ENCODE measurements around the gene DNASE1.

The DNASE1 gene

DNA sequence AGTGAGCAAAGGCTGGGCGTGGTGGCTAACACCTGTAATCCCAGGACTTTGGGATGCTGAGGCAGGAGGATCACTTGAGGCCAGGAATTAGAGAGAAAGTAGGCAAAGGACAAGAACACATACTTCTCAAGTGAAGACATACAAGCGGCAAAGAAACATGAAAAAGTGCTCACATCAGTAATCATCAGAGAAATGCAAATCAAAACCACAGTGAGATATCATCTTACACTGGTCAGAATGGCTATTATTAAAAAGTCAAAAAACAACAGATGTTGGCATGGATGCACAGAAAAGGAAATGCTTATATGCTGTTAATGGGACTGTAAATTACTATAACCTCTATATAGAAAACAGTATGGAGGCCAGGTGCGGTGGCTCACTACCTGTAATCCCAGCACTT lies 30.8 kb upstream of the DNASE1 start:
- Histone ChIP-seq H3K36me3 (replicated peaks) (no peaks in the 10 kb centered on the region), H3K27me3 (replicated peaks) (no peaks in the 10 kb centered on the region), H3K27ac (no peak overlapping the region), H3K4me3 (ENCODE audit: low read depth, low read length) (no peak overlapping the region)
- in situ Hi-C loops (cut with HindIII; ENCODE audit: low pct_ligation_motif_present, low sequenced_read_pairs): no loop called here
- no peak for TF ChIP-seq CTCF (IDR thresholded peaks at IDR 0.05; ENCODE audit: low read depth, low read length, missing control alignments)
- DNase-seq: no peak

DNA sequence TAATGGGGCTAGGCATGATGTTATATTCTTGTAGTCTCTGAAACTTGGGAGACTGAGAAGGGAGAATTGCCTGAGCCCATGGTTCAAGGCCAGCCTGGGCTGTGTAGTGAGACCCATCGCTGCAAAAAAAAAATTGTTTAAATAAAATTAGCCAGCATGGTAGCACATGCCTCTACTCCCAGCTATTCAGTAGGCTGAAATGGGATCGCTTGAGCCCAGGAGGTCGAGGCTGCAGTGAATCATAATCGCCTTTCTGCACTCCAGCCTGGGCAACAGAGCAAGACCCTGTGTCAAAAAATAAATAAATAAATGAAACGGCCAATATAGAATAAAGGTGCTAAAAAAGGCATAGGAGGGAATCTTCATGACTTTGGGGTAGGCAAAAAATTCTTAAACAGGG lies 29.2 kb upstream of the DNASE1 start:
- Histone ChIP-seq H3K36me3 (replicated peaks) (no peaks in the 10 kb centered on the region), H3K27me3 (replicated peaks) (no peaks in the 10 kb centered on the region), H3K4me3 (ENCODE audit: low read depth, low read length) (no peak overlapping the region), H3K27ac (no peak overlapping the region)
- no peak for TF ChIP-seq CTCF (IDR thresholded peaks at IDR 0.05; ENCODE audit: low read depth, low read length, missing control alignments)
- in situ Hi-C loops (cut with HindIII; ENCODE audit: low pct_ligation_motif_present, low sequenced_read_pairs): no loop called here
- DNase-seq: no peak

GRCh38 chr16:3625911-3626732 lies 28.4 kb upstream of the DNASE1 start:
- no peak for TF ChIP-seq CTCF (IDR thresholded peaks at IDR 0.05; ENCODE audit: low read depth, low read length, missing control alignments)
- no peak overlapping the region for H3K27ac ChIP-seq
- DNase-seq: no peak
- in situ Hi-C loops (cut with HindIII; ENCODE audit: low pct_ligation_motif_present, low sequenced_read_pairs): no loop called here
- no peaks in the 10 kb centered on the region for H3K36me3 ChIP-seq (replicated peaks)
- no peak overlapping the region for H3K4me3 ChIP-seq (ENCODE audit: low read depth, low read length)
- no peaks in the 10 kb centered on the region for H3K27me3 ChIP-seq (replicated peaks)

DNA sequence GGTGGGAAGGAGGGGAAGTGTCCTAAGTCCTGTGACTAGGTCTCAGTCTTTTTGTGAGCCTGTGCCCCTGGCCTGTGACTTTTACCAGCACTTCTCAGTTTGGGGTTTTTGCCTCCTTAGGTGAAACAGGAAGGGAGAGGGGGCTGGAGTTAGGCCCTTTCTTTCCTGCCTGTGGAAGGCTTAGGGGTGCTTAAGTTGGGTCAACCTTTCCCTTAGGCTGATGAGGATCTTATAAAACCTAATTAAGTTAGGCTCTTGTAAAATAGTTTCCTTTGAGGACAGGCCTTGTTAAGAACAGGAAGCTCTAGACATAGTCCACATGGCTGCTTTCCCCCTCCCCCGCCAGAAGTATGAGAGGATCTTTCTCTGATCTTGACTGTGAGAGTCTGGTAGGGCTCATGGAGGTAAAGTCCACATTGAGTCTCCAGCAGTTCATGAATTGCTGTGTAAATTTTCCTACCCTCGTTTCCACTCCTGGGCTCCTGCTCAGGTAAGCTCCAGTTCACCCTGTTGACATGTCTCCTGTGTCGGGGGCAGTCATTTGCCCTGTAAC lies 17.0 kb upstream of the DNASE1 start:
- Histone ChIP-seq H3K4me3 (ENCODE audit: low read depth, low read length) (no peak overlapping the region), H3K36me3 (replicated peaks) (no peaks in the 10 kb centered on the region), H3K27ac (no peak overlapping the region), H3K27me3 (replicated peaks) (no peaks in the 10 kb centered on the region)
- in situ Hi-C loops (cut with HindIII; ENCODE audit: low pct_ligation_motif_present, low sequenced_read_pairs): no loop called here
- no peak for TF ChIP-seq CTCF (IDR thresholded peaks at IDR 0.05; ENCODE audit: low read depth, low read length, missing control alignments)
- DNase-seq: no peak

DNA sequence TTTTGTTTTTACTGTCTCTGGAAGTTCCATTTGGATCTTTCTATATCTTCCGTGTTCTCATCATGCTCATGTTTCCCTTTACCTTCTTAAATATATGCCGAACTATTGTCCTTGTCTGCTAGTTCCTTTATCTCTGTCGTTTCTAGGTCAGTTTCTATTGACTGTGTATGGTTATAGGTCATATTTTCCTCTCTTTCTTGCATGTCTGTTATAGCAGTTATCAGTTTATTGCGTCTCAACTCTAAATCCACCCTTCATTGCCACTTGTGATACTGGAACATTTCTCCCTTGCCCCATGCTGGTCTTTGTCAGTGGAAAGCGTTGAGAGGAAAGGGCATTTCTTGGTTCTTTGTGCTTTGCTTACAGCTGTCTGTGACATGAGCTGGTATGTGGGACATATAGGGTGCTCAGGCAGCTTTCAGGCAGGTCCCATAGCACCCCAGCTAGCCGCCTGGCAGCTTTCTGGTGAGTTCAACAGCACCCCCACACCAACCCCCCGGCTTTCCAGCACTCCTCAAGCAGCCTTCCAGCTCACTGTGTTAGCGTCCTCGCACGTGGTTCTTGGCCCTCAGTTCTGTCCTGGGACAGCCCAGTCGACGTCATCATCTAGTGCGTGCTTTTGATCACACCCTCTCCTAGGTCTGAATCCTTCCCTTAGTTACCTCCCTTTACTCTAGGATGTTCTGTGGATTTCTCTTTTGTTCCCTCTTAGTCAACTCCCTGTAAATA lies 15.4 kb upstream of the DNASE1 start:
- H3K4me3 ChIP-seq (ENCODE audit: low read depth, low read length): no peak overlapping the region
- in situ Hi-C loops (cut with HindIII; ENCODE audit: low pct_ligation_motif_present, low sequenced_read_pairs): no loop called here
- no peak for DNase-seq
- no peaks in the 10 kb centered on the region for H3K27me3 ChIP-seq (replicated peaks)
- H3K27ac ChIP-seq: no peak overlapping the region
- no peaks in the 10 kb centered on the region for H3K36me3 ChIP-seq (replicated peaks)
- no peak for TF ChIP-seq CTCF (IDR thresholded peaks at IDR 0.05; ENCODE audit: low read depth, low read length, missing control alignments)

Measured in brain microvascular endothelial cell (primary cell).